ENCODE measurements around the gene SMAD7.

The SMAD7 gene

GRCh38 chr18:48914581-48915251 lies 36.0 kb downstream of the SMAD7 start:
- H3K36me3 ChIP-seq (ENCODE audit: control insufficient read depth in 2 of 2, insufficient read depth in 2 of 2, low read length in 2 of 2), result peaks cover 4 to 9% of the 10 kb centered on the region in 2 donors
- H3K9ac ChIP-seq (ENCODE audit: low read depth in 1 of 2, low read length in 2 of 2), result no peak overlapping the region
- no peaks in the 10 kb centered on the region for H3K9me3 ChIP-seq (ENCODE audit: control insufficient read depth in 2 of 2, low read length in 2 of 2)
- H3K27me3 ChIP-seq (ENCODE audit: control insufficient read depth in 2 of 2, insufficient read depth in 2 of 2, low read length in 2 of 2), result no peaks in the 10 kb centered on the region
- peaks cover 3% of the 10 kb centered on the region in 2 donors for H3K4me1 ChIP-seq (ENCODE audit: control insufficient read depth in 2 of 2, insufficient read depth in 2 of 2, low read length in 2 of 2)
- no peak overlapping the region for H3K4me3 ChIP-seq (ENCODE audit: low read length in 2 of 2)
- no peak overlapping the region for H3K27ac ChIP-seq (ENCODE audit: low read depth in 2 of 2, low read length in 2 of 2)

GRCh38 chr18:48913775-48914174 lies 37.0 kb downstream of the SMAD7 start:
- H3K4me3 ChIP-seq (ENCODE audit: low read length in 2 of 2), result no peak overlapping the region
- no peaks in the 10 kb centered on the region for H3K27me3 ChIP-seq (ENCODE audit: control insufficient read depth in 2 of 2, insufficient read depth in 2 of 2, low read length in 2 of 2)
- no peak overlapping the region for H3K9ac ChIP-seq (ENCODE audit: low read depth in 1 of 2, low read length in 2 of 2)
- no peak overlapping the region for H3K27ac ChIP-seq (ENCODE audit: low read depth in 2 of 2, low read length in 2 of 2)
- peaks cover 3% of the 10 kb centered on the region in 2 donors for H3K4me1 ChIP-seq (ENCODE audit: control insufficient read depth in 2 of 2, insufficient read depth in 2 of 2, low read length in 2 of 2)
- H3K36me3 ChIP-seq (ENCODE audit: control insufficient read depth in 2 of 2, insufficient read depth in 2 of 2, low read length in 2 of 2), result peaks cover 0 to under 1% of the 10 kb centered on the region in 2 donors
- H3K9me3 ChIP-seq (ENCODE audit: control insufficient read depth in 2 of 2, low read length in 2 of 2), result no peaks in the 10 kb centered on the region

GRCh38 chr18:48913201-48913600 lies 37.6 kb downstream of the SMAD7 start:
- H3K27me3 ChIP-seq (ENCODE audit: control insufficient read depth in 2 of 2, insufficient read depth in 2 of 2, low read length in 2 of 2), result no peaks in the 10 kb centered on the region
- peaks cover 0 to 3% of the 10 kb centered on the region in 2 donors for H3K4me1 ChIP-seq (ENCODE audit: control insufficient read depth in 2 of 2, insufficient read depth in 2 of 2, low read length in 2 of 2)
- H3K36me3 ChIP-seq (ENCODE audit: control insufficient read depth in 2 of 2, insufficient read depth in 2 of 2, low read length in 2 of 2), result no peaks in the 10 kb centered on the region
- H3K4me3 ChIP-seq (ENCODE audit: low read length in 2 of 2), result no peak overlapping the region
- H3K27ac ChIP-seq (ENCODE audit: low read depth in 2 of 2, low read length in 2 of 2), result no peak overlapping the region
- no peak overlapping the region for H3K9ac ChIP-seq (ENCODE audit: low read depth in 1 of 2, low read length in 2 of 2)
- H3K9me3 ChIP-seq (ENCODE audit: control insufficient read depth in 2 of 2, low read length in 2 of 2), result no peaks in the 10 kb centered on the region

- Histone ChIP-seq H3K27ac (ENCODE audit: low read depth in 2 of 2, low read length in 2 of 2) (no peak overlapping the region), H3K4me1 (ENCODE audit: control insufficient read depth in 2 of 2, insufficient read depth in 2 of 2, low read length in 2 of 2) (no peaks in the 10 kb centered on the region), H3K4me3 (ENCODE audit: low read length in 2 of 2) (no peak overlapping the region), H3K27me3 (ENCODE audit: control insufficient read depth in 2 of 2, insufficient read depth in 2 of 2, low read length in 2 of 2) (no peaks in the 10 kb centered on the region), H3K36me3 (ENCODE audit: control insufficient read depth in 2 of 2, insufficient read depth in 2 of 2, low read length in 2 of 2) (no peaks in the 10 kb centered on the region), H3K9ac (ENCODE audit: low read depth in 1 of 2, low read length in 2 of 2) (no peak overlapping the region), H3K9me3 (ENCODE audit: control insufficient read depth in 2 of 2, low read length in 2 of 2) (no peaks in the 10 kb centered on the region)
Observed at GRCh38 chr18:48910972-48911545, 39.7 kb downstream of the SMAD7 start.

GRCh38 chr18:48909721-48910120 lies 41.0 kb downstream of the SMAD7 start:
- H3K9me3 ChIP-seq (ENCODE audit: control insufficient read depth in 2 of 2, low read length in 2 of 2), result peaks cover 2% of the 10 kb centered on the region in 2 donors
- no peak overlapping the region for H3K9ac ChIP-seq (ENCODE audit: low read depth in 1 of 2, low read length in 2 of 2)
- no peak overlapping the region for H3K27ac ChIP-seq (ENCODE audit: low read depth in 2 of 2, low read length in 2 of 2)
- no peaks in the 10 kb centered on the region for H3K36me3 ChIP-seq (ENCODE audit: control insufficient read depth in 2 of 2, insufficient read depth in 2 of 2, low read length in 2 of 2)
- no peaks in the 10 kb centered on the region for H3K4me1 ChIP-seq (ENCODE audit: control insufficient read depth in 2 of 2, insufficient read depth in 2 of 2, low read length in 2 of 2)
- H3K27me3 ChIP-seq (ENCODE audit: control insufficient read depth in 2 of 2, insufficient read depth in 2 of 2, low read length in 2 of 2), result no peaks in the 10 kb centered on the region
- H3K4me3 ChIP-seq (ENCODE audit: low read length in 2 of 2), result no peak overlapping the region

- no peak overlapping the region for H3K27ac ChIP-seq (ENCODE audit: low read depth in 2 of 2, low read length in 2 of 2)
- no peak overlapping the region for H3K4me3 ChIP-seq (ENCODE audit: low read length in 2 of 2)
- H3K36me3 ChIP-seq (ENCODE audit: control insufficient read depth in 2 of 2, insufficient read depth in 2 of 2, low read length in 2 of 2), result no peaks in the 10 kb centered on the region
- H3K9me3 ChIP-seq (ENCODE audit: control insufficient read depth in 2 of 2, low read length in 2 of 2), result peaks cover 2% of the 10 kb centered on the region in 2 donors
- no peak overlapping the region for H3K9ac ChIP-seq (ENCODE audit: low read depth in 1 of 2, low read length in 2 of 2)
- H3K27me3 ChIP-seq (ENCODE audit: control insufficient read depth in 2 of 2, insufficient read depth in 2 of 2, low read length in 2 of 2), result no peaks in the 10 kb centered on the region
- no peaks in the 10 kb centered on the region for H3K4me1 ChIP-seq (ENCODE audit: control insufficient read depth in 2 of 2, insufficient read depth in 2 of 2, low read length in 2 of 2)
Observed at GRCh38 chr18:48908916-48909315, 41.8 kb downstream of the SMAD7 start.

- no peak overlapping the region for H3K4me3 ChIP-seq (ENCODE audit: low read length in 2 of 2)
- H3K27me3 ChIP-seq (ENCODE audit: control insufficient read depth in 2 of 2, insufficient read depth in 2 of 2, low read length in 2 of 2), result no peaks in the 10 kb centered on the region
- no peaks in the 10 kb centered on the region for H3K36me3 ChIP-seq (ENCODE audit: control insufficient read depth in 2 of 2, insufficient read depth in 2 of 2, low read length in 2 of 2)
- peaks cover 2% of the 10 kb centered on the region in 2 donors for H3K9me3 ChIP-seq (ENCODE audit: control insufficient read depth in 2 of 2, low read length in 2 of 2)
- peaks cover 6 to 8% of the 10 kb centered on the region in 2 donors for H3K4me1 ChIP-seq (ENCODE audit: control insufficient read depth in 2 of 2, insufficient read depth in 2 of 2, low read length in 2 of 2)
- H3K27ac ChIP-seq (ENCODE audit: low read depth in 2 of 2, low read length in 2 of 2), result no peak overlapping the region
- H3K9ac ChIP-seq (ENCODE audit: low read depth in 1 of 2, low read length in 2 of 2), result no peak overlapping the region
Observed at GRCh38 chr18:48905513-48905912, 45.3 kb downstream of the SMAD7 start.

- Histone ChIP-seq H3K9me3 (ENCODE audit: control insufficient read depth in 2 of 2, low read length in 2 of 2) (peaks cover 2% of the 10 kb centered on the region in 2 donors), H3K4me1 (ENCODE audit: control insufficient read depth in 2 of 2, insufficient read depth in 2 of 2, low read length in 2 of 2) (peaks cover 6 to 8% of the 10 kb centered on the region in 2 donors), H3K36me3 (ENCODE audit: control insufficient read depth in 2 of 2, insufficient read depth in 2 of 2, low read length in 2 of 2) (no peaks in the 10 kb centered on the region), H3K9ac (ENCODE audit: low read depth in 1 of 2, low read length in 2 of 2) (no peak overlapping the region), H3K4me3 (ENCODE audit: low read length in 2 of 2) (no peak overlapping the region), H3K27me3 (ENCODE audit: control insufficient read depth in 2 of 2, insufficient read depth in 2 of 2, low read length in 2 of 2) (no peaks in the 10 kb centered on the region), H3K27ac (ENCODE audit: low read depth in 2 of 2, low read length in 2 of 2) (no peak overlapping the region)
Observed at GRCh38 chr18:48904847-48905394, 45.8 kb downstream of the SMAD7 start.

- Histone ChIP-seq H3K4me1 (ENCODE audit: control insufficient read depth in 2 of 2, insufficient read depth in 2 of 2, low read length in 2 of 2) (peaks cover 6 to 8% of the 10 kb centered on the region in 2 donors), H3K27me3 (ENCODE audit: control insufficient read depth in 2 of 2, insufficient read depth in 2 of 2, low read length in 2 of 2) (no peaks in the 10 kb centered on the region), H3K9ac (ENCODE audit: low read depth in 1 of 2, low read length in 2 of 2) (no peak overlapping the region), H3K9me3 (ENCODE audit: control insufficient read depth in 2 of 2, low read length in 2 of 2) (peaks cover 2% of the 10 kb centered on the region in 2 donors), H3K36me3 (ENCODE audit: control insufficient read depth in 2 of 2, insufficient read depth in 2 of 2, low read length in 2 of 2) (no peaks in the 10 kb centered on the region), H3K4me3 (ENCODE audit: low read length in 2 of 2) (no peak overlapping the region), H3K27ac (ENCODE audit: low read depth in 2 of 2, low read length in 2 of 2) (no peak overlapping the region)
Observed at GRCh38 chr18:48904091-48904490, 46.7 kb downstream of the SMAD7 start.

GRCh38 chr18:48902856-48903601 lies 47.7 kb downstream of the SMAD7 start:
- H3K27ac ChIP-seq (ENCODE audit: low read depth in 2 of 2, low read length in 2 of 2), result peak overlapping the region; percentile 48 to 56
- no peak overlapping the region for H3K9ac ChIP-seq (ENCODE audit: low read depth in 1 of 2, low read length in 2 of 2)
- peaks cover 2% of the 10 kb centered on the region in 2 donors for H3K9me3 ChIP-seq (ENCODE audit: control insufficient read depth in 2 of 2, low read length in 2 of 2)
- peaks cover 6 to 8% of the 10 kb centered on the region in 2 donors for H3K4me1 ChIP-seq (ENCODE audit: control insufficient read depth in 2 of 2, insufficient read depth in 2 of 2, low read length in 2 of 2)
- H3K36me3 ChIP-seq (ENCODE audit: control insufficient read depth in 2 of 2, insufficient read depth in 2 of 2, low read length in 2 of 2), result no peaks in the 10 kb centered on the region
- H3K27me3 ChIP-seq (ENCODE audit: control insufficient read depth in 2 of 2, insufficient read depth in 2 of 2, low read length in 2 of 2), result no peaks in the 10 kb centered on the region
- H3K4me3 ChIP-seq (ENCODE audit: low read length in 2 of 2), result no peak overlapping the region
